K562 (cell line): ENCODE measurements around the gene CD82. TPM values are rescaled to one million over a fixed set of nuclear protein-coding genes. Genes with fewer than 3 reads are reported as not detected.

Source experiments
- ATAC-seq: fragments of 200-7000 bp; cut with Tn5 transposase; 3 replicates; pipeline ENCODE4 v1.9.1; 2020; ENCODE audit warnings: moderate library complexity
- BruUV-seq: library from RNA; stranded (reverse); fragments of 400-500 nt; replicated peaks from 2 replicates; lab custom pipeline; 2021; lab: Mats Ljungman, UMichigan
- CTCF ChIA-PET: fragments of 300-600 bp; formaldehyde crosslinking; extraction: SDS; loops from one replicate; lab custom pipeline; 2021; ENCODE audit warnings: low intra/inter-chr PET ratio; lab: Yijun Ruan, JAX
- POLR2A ChIA-PET: fragments of 300-600, 350-650 bp; sonication (Branson Sonifier 250); formaldehyde crosslinking; extraction: SDS; loops from one replicate; lab custom pipeline; 2021; ENCODE audit warnings: antibody characterized with exemption, inconsistent platforms; lab: Yijun Ruan, JAX
- DNase-seq, 4 experiments: peaks; one replicate each; pipeline versions ENCODE4 v3.0.0 to v3.0.0-alpha.2; 2011 to 2018; ENCODE audit warnings: low spot score in 3 of 4, mixed read lengths in 3 of 4; ENCODE audit errors: extremely low read depth in 1 of 4
- FAIRE-seq: peaks from 2 replicates; lab custom pipeline; 2011; peaks lifted over from hg19 to GRCh38; lab: Jason Lieb, UNC
- H2AFZ ChIP-seq: 2 replicates; pipeline ENCODE4 v1.6.0; 2011; ENCODE audit warnings: low read depth, low read length, control low read depth, inconsistent platforms
- H3K27ac ChIP-seq: fragments of 200-600 bp; 3 replicates; pipeline ENCODE4 v1.8.0; 2011; ENCODE audit warnings: low read depth, mild to moderate bottlenecking, control low read depth, inconsistent platforms, low read length, moderate library complexity, mixed read lengths; ENCODE audit errors: extremely low read depth
- H3K27me3 ChIP-seq, 2 experiments: fragments of 300-600 bp in 1 of 2; 2 replicates in 1 of 2; 3 replicates in 1 of 2; pipeline versions ENCODE4 v1.6.0 to v1.8.0; 2011; ENCODE audit warnings: inconsistent platforms in 2 of 2, low read length in 2 of 2, mild to moderate bottlenecking in 1 of 2, mixed read lengths in 1 of 2, moderate library complexity in 1 of 2; ENCODE audit not compliant: control insufficient read depth in 2 of 2, insufficient read depth in 2 of 2
- H3K36me3 ChIP-seq: fragments of 300-600 bp; 3 replicates; pipeline ENCODE4 v1.8.0; 2011; ENCODE audit warnings: mild to moderate bottlenecking, low read length, inconsistent platforms; ENCODE audit not compliant: control insufficient read depth, insufficient read depth
- H3K4me1 ChIP-seq, 2 experiments: fragments of 200-600 bp in 1 of 2; replicated peaks in 1 of 2; 2 replicates in 1 of 2; 3 replicates in 1 of 2; pipeline versions ENCODE4 v1.5.1 to v1.8.0; 2011; ENCODE audit warnings: inconsistent platforms in 2 of 2, low read length in 2 of 2, mild to moderate bottlenecking in 1 of 2, mixed read lengths in 1 of 2, moderate library complexity in 1 of 2; ENCODE audit not compliant: control insufficient read depth in 2 of 2, insufficient read depth in 2 of 2
- H3K4me2 ChIP-seq: 2 replicates; pipeline ENCODE4 v1.6.1; 2011; ENCODE audit warnings: low read length, control low read depth, inconsistent platforms, mixed read lengths; ENCODE audit not compliant: insufficient read depth
- H3K4me3 ChIP-seq: fragments of 200-600 bp; sonication (generic), shearing (Covaris generic); 2 replicates; pipeline ENCODE4 v1.5.1; 2016; ENCODE audit warnings: control low read depth, inconsistent platforms
- H3K79me2 ChIP-seq: fragments of 200-600 bp; 3 replicates; pipeline ENCODE4 v1.8.0; 2011; ENCODE audit warnings: low read length, inconsistent platforms; ENCODE audit not compliant: control insufficient read depth, insufficient read depth
- H3K9ac ChIP-seq, 2 experiments: 2 replicates each; pipeline versions ENCODE4 v1.6.0 to v1.6.1; 2011; ENCODE audit warnings: low read depth in 2 of 2, low read length in 2 of 2, control low read depth in 1 of 2, inconsistent platforms in 1 of 2, mild to moderate bottlenecking in 1 of 2, mixed read lengths in 1 of 2; ENCODE audit not compliant: insufficient read depth in 1 of 2
- H3K9me1 ChIP-seq: one replicate; pipeline ENCODE4 v1.6.0; 2011; ENCODE audit warnings: inconsistent platforms, mild to moderate bottlenecking, low read length, moderate library complexity; ENCODE audit not compliant: control insufficient read depth, insufficient read depth
- H3K9me3 ChIP-seq: replicated peaks from 2 replicates; pipeline ENCODE4 v1.5.1; 2011; ENCODE audit warnings: low read depth, low read length, inconsistent platforms; ENCODE audit not compliant: control insufficient read depth, insufficient read depth
- H4K20me1 ChIP-seq: replicated peaks from 2 replicates; pipeline ENCODE4 v1.6.1; 2011; ENCODE audit warnings: low read length, inconsistent platforms, mixed read lengths; ENCODE audit not compliant: control insufficient read depth, insufficient read depth
- SMARCA5 ChIP-seq: fragments of 450-650 bp; IDR thresholded peaks from 2 replicates; pipeline ENCODE4 v1.6.1; 2016
- ZBTB34 ChIP-seq: fragments of 250-450 bp; sonication (Bioruptor Pico); IDR thresholded peaks from 2 replicates; pipeline ENCODE4 v1.8.0; 2021; ENCODE audit warnings: mild to moderate bottlenecking, moderate library complexity
- ZBTB40 ChIP-seq, 2 experiments: fragments of 450-650 bp in 1 of 2; sonication (generic) in 1 of 2; formaldehyde crosslinking in 1 of 2; IDR thresholded peaks; 2 replicates each; pipeline versions ENCODE4 v1.7.1 to v1.9.0; 2016 to 2022; ENCODE audit warnings: inconsistent platforms in 1 of 2, mild to moderate bottlenecking in 1 of 2, missing genetic modification reagents in 1 of 2
- WGBS: fragments of 100-300 bp; shearing (Covaris generic); methylation state at CpG from one replicate; pipeline ENCODE4 v1.1.6; 2016; ENCODE audit warnings: low coverage, mixed read lengths; ENCODE audit not compliant: insufficient coverage; ENCODE audit errors: missing lambda C conversion rate; 5-methylcytosine and 5-hydroxymethylcytosine counted together
- in situ Hi-C: fragments of 300-500 bp; cut with MboI; formaldehyde crosslinking; loops from 4 replicates; pipeline ENCODE4 v1.15.0; 2018; ENCODE audit warnings: inconsistent platforms, mixed read lengths
- intact Hi-C: fragments of 100-400 bp; cut with micrococcal nuclease; formaldehyde crosslinking; loops from 2 replicates; pipeline ENCODE4 v1.14.2; 2022
- polyA plus RNA-seq, 8 experiments: library from polyadenylated mRNA; depleted of rRNA in 4 of 8; stranded (reverse) in 5 of 8; unstranded in 3 of 8; fragments of >200 nt; fragmentation: Nextera tagmentation in 2 of 8; fragmentation: Illumina TruSeq in 1 of 8; extraction: Ambion mirVana in 2 of 8; extraction: Trizol in 1 of 8; gene quantifications; 2 replicates each; pipeline versions ENCODE4 v1.2.1 to v1.2.3, GENCODE V29; 2011 to 2014; ENCODE audit warnings: inconsistent platforms in 1 of 8, missing spikeins in 1 of 8
- total RNA-seq, 7 experiments: library from RNA; depleted of rRNA in 6 of 7; stranded (reverse); fragments of >200 nt in 6 of 7; fragmentation: Illumina TruSeq in 2 of 7; extraction: Trizol in 2 of 7; gene quantifications; 2 replicates each; pipeline versions ENCODE4 v1.2.1 to v1.2.3, GENCODE V29; 2011 to 2021; ENCODE audit warnings: low replicate concordance in 1 of 7

The CD82 gene
- total and polyA plus RNA-seq, 9 of the 15 experiments (the other 6 are each of a cell fraction or from before 2014, with no cell fraction given), result 0.27 to 9.4 (median 3.0) TPM

- Histone ChIP-seq H3K4me2 (no peak overlapping the region), H3K36me3 (no peaks in the 10 kb centered on the region), H4K20me1 (no peaks in the 10 kb centered on the region), H3K79me2 (no peaks in the 10 kb centered on the region), H3K27me3 (no peaks in the 10 kb centered on the region), H3K4me1 (peaks cover 15% of the 10 kb centered on the region in 2 experiments), H3K9me1 (no peaks in the 10 kb centered on the region), H3K27ac (no peak overlapping the region), H3K9me3 (no peaks in the 10 kb centered on the region), H2AFZ (no peak overlapping the region), H3K4me3 (no peak overlapping the region), H3K9ac (no peak overlapping the region)
- TF ChIP-seq ZBTB34 (CRISPR knock-in tag) (no peak), SMARCA5 (no peak)
- intact Hi-C loops (no loop called here), in situ Hi-C loops (no loop called here)
- ChIA-PET CTCF (no interaction called here), POLR2A (interaction anchor here (0.6 to 1.2 kb wide), 4 partner anchors 13 to 326 kb away, joined by 3 to 4 read pairs (median 3); no protein-coding TSS in a partner anchor)
- ATAC-seq, result no peak
- no TSS peak for BruUV-seq
- FAIRE-seq, result no peak
- no peak for DNase-seq
- 63% methylated on average over 5 of the region's 5 CpGs for WGBS
These were observed 12.8 kb downstream of the CD82 start for GRCh38 chr11:44578279-44578678.

- Histone ChIP-seq H2AFZ (no peak overlapping the region), H3K9me3 (no peaks in the 10 kb centered on the region), H3K9ac (peak overlapping the region in 1 of 2 experiments; percentile 39; a peak in 1 of 4 replicates), H3K27me3 (no peaks in the 10 kb centered on the region), H3K9me1 (no peaks in the 10 kb centered on the region), H3K4me2 (no peak overlapping the region), H4K20me1 (no peaks in the 10 kb centered on the region), H3K79me2 (no peaks in the 10 kb centered on the region), H3K36me3 (no peaks in the 10 kb centered on the region), H3K4me3 (no peak overlapping the region), H3K4me1 (peaks cover 15% of the 10 kb centered on the region in 2 experiments), H3K27ac (no peak overlapping the region)
- no peak; the same call in 2 of the 3 replicates for ATAC-seq
- intact Hi-C loops (no loop called here), in situ Hi-C loops (no loop called here)
- no peak for FAIRE-seq
- ChIA-PET CTCF (no interaction called here), POLR2A (interaction anchor here (0.6 kb wide), 1 partner anchor 89 kb away, joined by 3 read pairs; no protein-coding TSS in a partner anchor)
- no TSS peak for BruUV-seq
- WGBS, result 41% methylated on average over 4 of the region's 6 CpGs
- DNase-seq, result no peak
- no peak for TF ChIP-seq ZBTB40 (IDR thresholded peaks at IDR 0.05)
- TF ChIP-seq ZBTB40 (CRISPR knock-in tag; IDR thresholded peaks at IDR 0.05), result no peak
These were observed 13.9 kb downstream of the CD82 start for GRCh38 chr11:44579302-44579761.
